NB4 (cell line): ENCODE measurements around the gene CALY.

Experiments used
- CTCF ChIP-seq: IDR thresholded peaks from one replicate; pipeline ENCODE4 v1.5.1; 2012; ENCODE audit warnings: low read depth, low read length
- MAX ChIP-seq: IDR thresholded peaks from 2 replicates; pipeline ENCODE4 v1.6.1; 2011; ENCODE audit warnings: low read depth, low read length
- MYC ChIP-seq: IDR thresholded peaks from 2 replicates; pipeline ENCODE4 v1.6.1; 2011; ENCODE audit warnings: low read depth, low read length
- POLR2A ChIP-seq: IDR thresholded peaks from 2 replicates; pipeline ENCODE4 v1.6.1; 2011; ENCODE audit warnings: mild to moderate bottlenecking; ENCODE audit not compliant: insufficient read length; ENCODE audit errors: extremely low read depth

GRCh38 chr10:133293810-133294119, 42.9 kb downstream of the CALY start:
- no peak for TF ChIP-seq CTCF
- no peak for TF ChIP-seq POLR2A
- no peak for TF ChIP-seq MYC
- TF ChIP-seq MAX, result no peak
